Retina (tissue), 1 donor: ENCODE measurements around the gene TIMM44.
"Not testable (repeated sequence)": the region's sequence is repeated elsewhere in the genome, so short reads cannot be mapped to it uniquely, and the experiment has no call there.

ENCODE experiments used
- DNase-seq: peaks from one replicate; pipeline ENCODE4 v3.0.0-alpha.2; 2016

The TIMM44 gene

DNA sequence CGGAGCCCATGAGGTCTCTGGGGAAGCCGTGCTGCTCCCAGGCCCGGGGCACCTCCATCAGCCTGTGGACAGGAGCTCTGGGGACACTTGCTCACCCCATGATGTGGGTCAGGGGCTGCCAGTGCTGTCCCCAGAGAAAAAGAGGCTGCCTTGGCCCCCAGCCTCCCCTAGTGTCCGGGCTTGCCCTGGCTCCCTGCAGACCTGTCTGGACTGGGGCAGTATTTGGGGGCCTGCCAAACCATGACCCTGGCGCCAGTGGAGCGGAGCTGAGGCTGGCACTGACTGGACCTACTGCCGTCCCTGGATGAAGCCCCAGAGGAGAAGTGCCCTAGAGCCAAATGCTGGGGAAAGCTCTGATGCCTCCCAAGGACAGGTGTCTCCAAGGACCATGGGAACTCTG is 31.6 kb upstream of the TIMM44 start:
- no peak for DNase-seq

DNA sequence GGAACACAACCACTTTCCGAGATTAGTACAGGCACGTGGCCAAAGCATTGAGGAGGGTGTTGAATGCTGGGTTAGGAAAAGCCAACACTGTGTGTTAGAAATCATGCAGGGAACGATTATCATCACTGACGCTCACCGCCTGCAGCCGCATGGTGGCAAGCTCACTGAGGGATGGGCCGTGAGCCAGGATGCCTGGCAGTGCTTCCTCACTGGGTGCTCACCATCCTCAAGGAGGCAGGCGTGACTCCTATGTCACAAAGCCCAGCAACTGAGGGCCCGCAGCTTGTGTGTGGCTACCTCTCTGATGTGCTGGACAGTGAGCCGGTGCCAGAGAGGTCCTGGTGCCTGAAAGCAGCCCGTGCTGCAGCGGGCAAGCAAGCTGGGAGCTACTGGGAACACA is 30.4 kb upstream of the TIMM44 start:
- no peak for DNase-seq

DNA sequence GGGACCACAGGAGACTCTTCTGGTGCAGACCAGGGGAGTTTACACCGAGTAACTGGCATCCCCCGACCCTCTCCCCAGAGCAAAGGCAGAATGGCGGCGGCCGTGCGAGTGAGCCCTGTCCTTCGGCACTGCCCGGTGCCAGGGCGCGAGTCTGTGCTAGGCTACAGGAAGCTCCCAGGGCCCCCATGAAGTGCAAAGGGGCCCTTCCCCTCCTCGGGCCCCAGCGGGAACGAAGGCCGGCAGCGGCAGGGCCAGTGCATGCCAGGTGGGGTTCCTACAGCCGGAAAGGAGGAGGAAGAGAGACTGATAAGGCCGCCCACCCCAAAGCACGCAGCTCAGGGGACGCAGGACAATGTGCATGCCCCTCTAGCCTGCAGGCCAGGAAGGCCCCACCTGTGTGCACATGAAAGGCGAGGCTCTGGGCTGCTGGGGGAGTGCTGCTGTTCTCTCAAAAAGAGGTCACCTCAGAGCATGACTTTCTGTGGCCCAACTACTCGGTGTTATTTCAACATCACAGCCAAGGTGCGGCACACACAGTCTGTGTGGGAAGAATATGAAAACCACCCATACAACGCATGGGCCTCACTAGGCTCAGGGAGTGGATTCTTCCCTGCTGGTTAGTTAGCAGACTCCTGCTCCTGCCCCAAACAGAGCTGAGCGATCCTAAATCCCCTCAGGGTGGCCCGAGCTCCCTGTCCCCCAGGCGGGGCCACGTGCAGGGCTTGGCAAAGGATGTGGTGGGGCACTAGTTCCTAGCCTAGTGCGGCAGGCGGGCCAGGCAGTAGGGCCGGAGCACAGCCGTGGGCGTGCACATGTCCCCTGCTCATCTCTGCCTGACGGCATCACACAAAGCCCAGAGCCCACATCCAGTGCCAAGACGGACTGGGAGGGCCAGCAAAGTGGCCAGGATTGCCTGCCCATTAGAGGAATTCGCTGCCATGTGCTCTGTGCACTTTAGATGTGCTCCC is 28.4 kb upstream of the TIMM44 start:
- DNase-seq: no peak

DNA sequence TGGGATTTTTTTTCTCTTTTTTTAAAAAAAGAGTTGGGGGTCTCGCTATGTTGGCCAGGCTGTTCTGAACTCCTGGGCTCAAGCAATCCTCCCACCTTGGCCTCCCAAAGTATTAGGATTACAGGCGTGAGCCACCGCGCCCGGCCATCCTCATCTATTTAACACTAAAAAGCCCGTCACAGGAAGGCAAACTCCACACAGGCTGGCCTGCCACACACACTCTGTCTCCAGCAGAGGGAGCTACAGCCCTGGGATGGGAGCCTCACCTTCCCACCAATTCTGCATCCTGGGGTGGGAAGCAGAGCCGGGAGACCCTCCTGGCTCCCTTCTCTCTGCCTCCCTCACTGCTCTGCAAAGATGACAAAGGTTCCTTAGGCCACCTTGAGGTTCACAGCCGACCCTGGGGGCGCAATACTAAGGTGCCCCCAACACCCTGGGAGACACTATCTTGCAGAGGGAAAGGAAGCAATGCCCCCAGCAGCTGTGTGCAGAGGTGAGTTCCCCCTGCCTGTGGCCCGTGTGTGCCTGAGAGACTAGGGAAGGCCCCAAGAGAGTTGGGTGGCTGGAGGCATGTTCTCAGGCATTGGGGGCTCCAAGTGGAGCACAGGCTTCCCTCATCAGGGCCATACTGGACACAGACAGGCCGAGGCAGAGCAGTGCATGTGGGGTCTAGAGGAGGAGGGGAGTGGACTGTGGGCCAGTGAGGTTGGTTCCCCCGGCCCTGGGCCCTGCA is 27.4 kb upstream of the TIMM44 start:
- DNase-seq: peak; percentile 48

DNA sequence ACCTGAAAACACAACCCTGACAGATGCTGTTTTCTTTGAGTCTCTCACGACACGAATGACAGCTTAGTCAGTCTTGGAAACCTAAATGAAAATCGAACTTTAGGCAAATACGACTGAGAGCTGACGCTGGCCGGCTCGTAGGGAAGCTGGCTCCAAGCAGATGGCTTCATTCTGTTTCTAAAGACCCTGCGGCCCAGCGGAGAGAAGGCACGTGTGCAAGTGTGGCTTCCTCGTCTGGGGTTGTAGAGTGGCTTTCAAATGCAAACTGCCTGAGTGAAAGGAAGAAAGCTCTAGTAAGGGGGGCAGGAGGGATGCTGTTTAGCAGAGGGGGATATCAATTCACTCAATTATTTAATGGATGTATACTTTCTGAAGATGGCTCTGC is 26.1 kb upstream of the TIMM44 start:
- no peak for DNase-seq

DNA sequence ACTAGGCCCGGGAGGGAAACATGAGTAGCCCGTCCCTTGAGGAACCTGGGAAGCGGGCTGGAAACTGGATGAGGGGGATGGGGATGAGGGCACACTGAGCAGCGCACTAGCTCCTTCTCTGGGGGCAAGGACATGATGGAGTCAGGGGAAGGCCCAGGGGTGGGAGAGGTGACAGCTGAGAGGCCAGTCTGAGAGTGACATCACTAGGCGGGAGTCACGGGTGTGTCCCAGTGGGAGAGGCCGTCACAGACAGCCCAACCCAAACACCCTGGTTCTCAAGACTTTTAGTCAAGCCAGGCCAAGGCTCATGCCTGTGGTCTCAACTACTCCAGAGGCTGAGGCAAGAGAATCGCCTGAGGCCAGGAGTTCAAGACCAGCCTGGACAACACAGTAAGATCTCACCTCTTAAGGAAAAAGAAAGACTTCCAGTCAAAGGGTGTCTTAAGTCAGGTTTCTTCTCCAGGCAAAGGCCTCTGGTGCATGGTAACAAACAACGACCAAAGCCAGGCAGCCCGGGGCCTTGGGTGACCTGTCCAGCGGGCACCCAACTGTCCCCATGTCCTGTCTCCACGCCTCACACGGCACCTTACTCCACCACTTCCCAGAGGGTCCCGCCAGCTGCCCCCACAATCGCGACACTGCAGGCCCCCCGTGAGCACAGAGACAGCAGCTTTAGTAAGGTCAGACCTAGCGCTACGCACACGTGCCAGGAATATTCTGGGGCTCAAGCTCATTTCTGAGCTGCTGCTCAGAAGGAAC is 25.5 kb upstream of the TIMM44 start:
- no peak for DNase-seq

DNA sequence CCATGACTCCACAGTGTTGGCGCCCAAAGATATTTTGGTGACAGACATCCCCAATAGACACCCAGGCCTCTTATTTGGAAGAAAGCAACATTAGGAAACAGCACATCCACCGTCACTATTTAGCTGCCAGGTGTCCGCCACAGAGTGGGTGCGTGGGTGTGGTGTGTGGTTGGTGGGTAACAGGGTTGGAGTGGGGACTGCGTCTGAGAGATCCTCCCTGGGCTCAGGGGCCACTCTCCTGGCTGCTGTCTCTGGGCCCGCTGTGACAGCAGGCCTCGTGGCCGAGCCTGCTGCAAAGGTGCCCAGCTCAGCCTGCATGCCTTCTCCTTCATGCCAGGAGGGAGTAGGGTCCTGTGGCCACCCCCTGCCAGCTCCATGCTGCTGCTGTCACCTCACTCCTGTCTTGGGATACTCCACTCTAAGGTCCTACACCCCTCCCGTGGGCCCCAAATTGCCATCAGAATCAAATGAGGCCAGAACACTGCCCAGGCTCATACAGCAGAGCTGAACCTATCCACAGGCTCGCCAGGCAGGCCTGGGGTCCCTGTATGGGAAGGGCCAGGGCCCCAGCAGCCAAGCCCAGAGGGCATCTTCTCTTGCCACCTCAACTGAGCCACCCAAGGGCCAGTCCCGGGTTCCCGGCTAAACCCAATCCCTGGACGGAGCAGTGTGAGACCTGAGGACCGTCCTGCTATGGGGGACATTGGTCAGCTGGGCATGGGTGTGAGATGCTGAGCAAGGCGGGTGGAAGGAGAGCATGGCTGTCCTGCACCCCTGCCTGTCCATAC is 24.7 kb upstream of the TIMM44 start:
- no peak for DNase-seq

DNA sequence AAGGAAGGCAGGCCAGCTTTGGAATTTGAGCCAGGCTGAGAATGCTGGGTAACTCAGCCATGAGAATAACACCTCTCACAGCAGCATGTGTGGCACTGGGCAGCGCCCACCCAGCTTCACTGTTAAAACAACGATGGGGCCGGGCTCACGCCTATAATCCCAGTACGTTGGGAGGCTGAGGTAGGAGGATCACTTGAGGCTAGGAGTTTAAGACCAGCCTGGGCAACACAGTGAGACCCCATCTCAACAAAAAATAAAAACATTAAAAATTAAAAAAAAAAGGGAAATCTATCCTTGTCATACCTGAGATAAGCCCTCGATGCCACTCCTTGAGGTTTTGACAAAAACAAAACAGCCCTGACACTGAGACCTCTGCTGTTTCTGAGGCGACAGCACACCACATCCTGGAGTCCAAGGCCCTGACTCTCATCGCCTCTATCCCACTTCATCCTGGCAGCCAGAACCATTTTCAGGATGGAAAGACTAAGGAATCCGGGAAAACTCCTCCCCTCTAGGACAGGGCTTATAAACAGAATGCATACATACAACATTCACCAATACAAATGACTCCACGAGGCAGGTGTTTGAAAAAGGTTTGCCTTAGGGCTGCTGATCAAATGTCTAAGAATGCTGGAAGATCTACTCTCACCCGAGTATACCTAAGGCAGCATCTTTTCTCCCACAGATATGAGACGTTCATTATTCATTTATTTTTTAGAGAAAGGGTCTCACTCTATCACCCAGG is 22.6 kb upstream of the TIMM44 start:
- DNase-seq: no peak

DNA sequence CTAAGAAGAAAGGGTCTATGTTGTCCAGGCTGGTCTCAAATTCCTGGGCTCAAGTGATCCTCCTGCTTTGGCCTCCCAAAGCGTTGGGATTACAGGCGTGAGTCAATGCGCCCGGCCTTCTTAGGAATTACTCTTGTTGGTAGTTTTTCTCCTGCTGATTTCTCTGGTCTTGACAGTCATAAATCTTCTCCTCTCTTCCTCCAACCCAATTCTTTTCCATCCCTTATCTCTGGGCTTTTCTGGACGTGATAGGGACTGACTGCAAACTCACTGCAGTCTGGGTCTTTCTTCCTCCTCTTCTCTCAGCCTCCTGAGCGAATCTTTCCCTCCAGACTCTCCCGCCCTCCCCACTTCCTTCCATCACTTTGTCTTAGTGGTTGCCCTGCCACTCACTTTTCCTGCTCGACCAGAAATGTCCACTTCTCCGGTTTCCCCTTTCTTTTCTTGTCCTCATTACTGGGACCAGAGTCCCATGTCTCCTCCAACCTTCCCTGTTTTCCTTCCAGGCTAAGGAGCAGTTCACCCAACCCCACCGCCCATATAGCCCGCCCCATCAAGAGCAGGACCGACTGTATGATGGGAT is 21.9 kb upstream of the TIMM44 start:
- DNase-seq: no peak

DNA sequence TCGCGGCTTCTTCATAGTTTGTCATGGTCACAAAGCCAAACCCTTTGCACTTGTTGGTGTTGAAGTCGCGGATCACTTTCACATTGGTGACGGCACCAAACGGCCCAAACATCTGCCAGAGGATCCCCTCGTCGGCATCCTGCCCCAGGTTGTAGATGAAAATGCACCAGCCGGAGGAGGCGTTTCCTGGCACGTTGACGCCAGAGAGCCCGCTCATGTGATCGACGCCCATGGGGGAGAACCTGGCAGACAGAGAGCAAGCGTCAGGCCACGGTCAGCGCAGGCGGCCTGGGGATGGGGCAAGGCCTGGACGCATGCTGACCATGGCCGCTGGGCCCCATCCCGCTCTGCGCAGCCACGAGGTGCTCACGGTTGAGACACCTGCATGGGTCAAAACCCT is 20.1 kb upstream of the TIMM44 start:
- no peak for DNase-seq

DNA sequence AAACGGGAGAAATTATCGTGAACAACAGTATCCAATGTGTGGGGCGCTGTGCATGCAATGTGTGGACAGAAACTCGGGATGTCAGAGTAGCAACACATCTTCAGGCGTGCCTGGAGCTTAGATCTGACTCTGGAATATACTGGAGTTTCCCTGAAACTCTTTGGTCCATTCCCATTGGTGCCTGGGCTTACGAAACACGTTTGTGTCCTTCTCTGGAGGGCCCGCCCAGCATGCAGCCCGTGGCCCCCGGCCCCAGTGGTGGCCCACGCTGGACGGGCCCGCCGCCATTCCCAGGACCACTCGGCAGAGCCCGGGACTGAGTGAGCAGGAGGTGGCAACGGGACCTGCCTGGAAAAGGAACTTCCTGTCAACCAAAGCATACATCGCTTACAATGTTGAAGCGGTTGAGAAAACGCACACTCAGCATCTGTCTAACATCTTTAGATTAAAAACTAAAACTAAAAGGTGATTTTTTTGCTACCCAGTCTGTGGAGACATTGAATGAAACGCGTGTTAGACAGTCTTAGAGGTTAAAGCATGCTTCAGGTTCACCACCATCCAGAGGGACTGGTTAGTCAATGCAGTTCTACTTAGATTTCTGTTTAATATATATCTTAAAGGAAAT is 19.3 kb upstream of the TIMM44 start:
- no peak for DNase-seq

DNA sequence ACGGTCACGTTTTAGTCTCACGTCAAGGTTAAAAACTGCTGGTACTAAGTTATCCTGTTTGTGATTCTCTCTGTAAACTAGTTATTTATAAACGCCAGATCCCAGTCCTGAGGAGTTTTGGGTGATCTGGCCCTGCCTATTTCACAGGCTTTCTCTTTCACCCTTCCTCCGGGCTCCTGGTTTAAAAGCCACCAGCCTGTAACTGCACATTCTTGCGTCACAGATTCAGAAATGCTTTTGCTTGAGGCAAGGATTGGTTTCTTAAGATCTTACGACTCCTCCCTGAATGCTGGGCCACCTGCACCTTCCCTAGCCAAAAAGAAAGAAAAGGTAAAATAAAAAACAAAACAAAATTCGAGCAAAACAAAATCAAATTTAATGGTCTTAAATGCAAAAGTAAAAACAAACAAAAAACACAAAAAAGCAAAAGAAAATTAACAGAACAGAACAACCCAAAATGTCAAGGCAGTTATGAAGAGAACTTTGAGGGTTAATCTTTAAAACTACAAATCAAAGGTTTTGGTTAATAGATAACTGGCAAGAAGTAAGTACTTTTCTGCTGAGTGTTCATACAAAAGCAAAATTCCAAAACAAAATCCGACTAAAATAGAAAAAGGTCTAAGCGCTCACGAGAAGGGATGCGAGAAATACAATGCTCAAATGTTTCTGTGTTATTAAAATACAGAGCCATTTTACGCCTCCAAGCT is 18.6 kb upstream of the TIMM44 start:
- DNase-seq: no peak

DNA sequence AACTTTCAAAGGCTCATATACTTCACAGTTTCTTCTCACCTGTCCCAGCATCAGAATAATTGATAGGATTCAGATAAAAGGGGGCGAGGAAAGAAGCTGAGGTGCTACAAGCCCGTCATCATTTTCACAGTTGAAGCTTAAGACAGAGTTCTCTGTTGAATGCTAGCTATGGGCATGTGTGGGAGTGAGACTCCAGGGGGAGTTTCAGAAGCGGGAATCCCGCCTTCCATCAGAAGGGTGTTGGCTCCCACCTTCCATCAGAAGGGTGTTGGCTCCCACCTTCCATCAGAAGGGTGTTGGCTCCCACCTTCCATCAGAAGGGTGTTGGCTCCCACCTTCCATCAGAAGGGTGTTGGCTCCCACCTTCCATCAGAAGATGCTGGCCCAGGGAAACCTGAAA is 17.6 kb upstream of the TIMM44 start:
- DNase-seq: not testable (repeated sequence)

DNA sequence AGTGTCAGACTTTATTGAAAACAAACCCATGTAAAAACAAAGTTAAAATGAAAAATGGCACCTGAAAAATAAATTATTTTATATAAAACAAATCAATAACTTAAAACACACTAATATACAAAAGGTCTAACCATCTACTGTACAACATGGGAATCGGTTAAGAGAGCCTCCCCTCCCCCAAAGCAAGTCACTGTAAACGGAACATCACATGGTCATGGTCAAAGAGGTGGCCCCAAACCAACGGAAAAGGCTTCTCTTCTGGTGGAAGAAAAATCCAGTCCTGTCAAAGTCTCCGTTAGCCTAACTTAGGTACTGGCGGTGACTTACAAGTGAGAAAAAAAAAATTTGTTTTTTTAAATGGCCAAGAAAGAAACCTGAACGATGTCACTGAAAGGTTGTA is 15.7 kb upstream of the TIMM44 start:
- DNase-seq: no peak

DNA sequence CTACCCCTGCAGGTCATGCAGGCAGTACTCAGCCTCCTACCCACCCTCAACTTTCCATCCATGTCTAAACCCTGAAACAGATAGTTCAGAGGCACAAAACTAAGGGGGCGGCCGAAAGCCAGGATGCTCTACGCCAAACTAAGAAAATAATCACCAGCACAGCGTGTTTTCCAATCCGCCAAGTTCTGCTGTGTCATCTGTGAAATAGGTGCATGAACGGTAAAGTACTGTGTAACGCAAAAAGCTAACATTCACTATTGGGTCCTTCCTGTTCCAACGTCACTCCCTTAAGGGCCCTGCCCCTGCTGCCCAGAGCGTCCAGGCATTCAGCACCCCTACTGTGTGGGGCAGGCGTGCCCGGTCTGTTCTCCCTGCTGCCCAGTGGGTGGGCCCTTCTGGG is 12.2 kb upstream of the TIMM44 start:
- DNase-seq: no peak

DNA sequence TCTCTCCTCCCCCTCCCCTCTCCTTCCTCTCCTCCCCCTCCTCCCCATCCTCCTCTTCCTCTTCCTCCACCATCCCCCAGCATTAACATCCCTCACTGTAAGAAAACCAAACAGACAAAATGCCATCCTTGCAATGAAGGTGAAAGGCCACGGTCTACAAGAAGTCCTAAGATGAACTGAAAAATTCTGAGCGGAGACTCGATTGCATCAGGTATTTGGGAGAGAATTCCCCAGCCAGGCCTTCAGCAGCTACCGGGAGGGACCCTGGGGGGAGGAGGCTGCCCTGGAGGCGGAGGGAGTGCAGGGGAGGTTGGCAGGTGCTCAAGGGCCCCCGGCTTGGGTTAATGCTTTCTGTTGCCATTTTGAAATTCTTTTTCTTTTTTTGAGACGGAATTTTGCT is 10.1 kb upstream of the TIMM44 start:
- DNase-seq: no peak

DNA sequence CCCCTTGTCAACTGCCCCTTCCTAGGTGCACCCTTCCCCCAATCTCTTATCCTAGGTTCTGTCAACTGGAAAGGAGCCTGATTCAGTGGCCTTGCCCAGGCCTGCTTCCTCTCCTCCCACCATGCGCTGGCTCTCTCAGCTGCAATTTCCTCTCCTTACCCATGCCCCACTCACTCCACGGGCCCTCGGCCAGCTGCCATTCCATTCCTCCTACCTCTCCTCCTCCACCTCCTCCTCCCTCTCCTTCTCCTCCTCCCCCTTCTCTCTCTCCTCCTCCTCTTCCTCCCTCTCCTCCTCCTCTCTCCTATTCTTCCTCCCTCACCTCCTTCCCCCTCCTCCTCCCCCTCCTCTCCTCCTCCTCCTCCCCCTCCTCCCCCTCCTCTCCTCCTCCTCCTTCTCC is 9.6 kb upstream of the TIMM44 start:
- no peak for DNase-seq

DNA sequence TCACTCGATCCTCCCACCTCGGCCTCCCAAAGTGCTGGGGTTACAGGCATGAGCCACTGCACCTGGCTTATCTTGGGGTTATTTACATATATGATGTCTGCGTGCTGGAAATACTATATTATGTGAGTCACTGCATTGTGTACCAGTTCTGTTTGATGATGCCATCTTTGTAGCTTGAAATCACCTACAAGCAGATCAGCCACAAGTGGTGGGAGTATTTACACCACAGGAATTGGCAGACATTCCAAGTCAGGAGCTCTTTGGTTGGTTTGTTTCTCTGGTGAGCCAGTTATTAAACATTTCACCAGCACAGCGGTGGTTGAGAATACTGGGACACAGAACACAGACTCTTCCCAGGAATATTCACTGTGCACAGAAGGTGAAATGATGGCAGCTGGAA is 4.5 kb upstream of the TIMM44 start:
- DNase-seq: no peak

DNA sequence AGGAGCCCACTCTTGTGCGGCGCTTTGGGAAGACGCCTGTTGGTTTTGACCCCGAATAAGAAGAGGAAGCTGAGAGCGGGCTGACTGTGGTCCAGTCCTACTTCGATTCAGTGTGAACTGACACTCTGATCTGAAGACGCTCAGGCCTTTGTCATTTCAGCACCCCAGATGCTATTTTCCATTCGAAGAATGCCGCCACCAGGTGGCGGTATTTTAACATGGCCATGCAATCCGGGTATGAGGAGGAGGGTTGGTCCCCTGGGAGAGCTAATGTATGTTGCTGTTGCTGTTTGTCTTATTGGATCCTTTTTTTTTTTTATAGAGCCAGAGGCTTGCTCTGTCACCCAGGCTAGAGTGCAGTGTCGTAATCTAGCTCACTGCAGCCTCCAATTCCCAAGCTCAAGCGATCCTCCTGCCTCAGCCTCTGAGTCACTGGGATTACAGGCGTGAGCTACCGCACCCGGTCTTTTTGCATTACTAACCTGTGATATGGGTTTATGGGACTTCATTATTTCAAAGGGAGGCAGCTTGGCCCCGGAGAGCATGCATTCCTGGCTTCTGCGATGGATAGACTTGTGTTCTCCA is 803 bp upstream of the TIMM44 start:
- peak; percentile 96 for DNase-seq

DNA sequence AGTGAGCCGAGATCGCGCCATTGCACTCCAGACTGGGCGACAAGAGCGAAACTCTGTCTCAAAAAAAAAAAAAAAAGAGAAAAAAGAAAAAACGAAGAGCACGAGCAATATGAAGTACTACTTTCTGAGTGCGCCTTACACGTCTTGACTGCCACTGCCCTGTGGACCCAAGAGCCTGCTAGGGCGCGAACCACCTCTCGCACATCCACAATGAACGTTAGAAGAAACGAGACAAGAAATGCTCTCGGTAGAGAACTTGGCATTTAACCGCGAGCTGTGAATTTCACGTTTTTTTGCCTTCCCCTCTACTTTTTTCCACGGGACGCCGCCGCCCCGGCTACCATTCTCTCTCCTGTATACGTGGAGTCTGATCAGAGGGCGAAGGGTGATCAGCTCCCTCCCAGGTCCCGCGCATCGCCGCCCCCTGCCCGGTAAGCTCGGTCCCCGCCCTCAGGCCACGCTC is 454 bp downstream of the TIMM44 start:
- DNase-seq: no peak
